NCI-H2171 (cell line): ENCODE measurements around the gene SNCAIP.
"Not testable (repeated sequence)": the region's sequence is repeated elsewhere in the genome, so short reads cannot be mapped to it uniquely, and the experiment has no call there.

Experiments
- DNase-seq: peaks from one replicate; lab custom pipeline; 2025; lab: John Stamatoyannopoulos, UW

SNCAIP gene

GRCh38 chr5:122315521-122315920 is 3.5 kb downstream of the SNCAIP start:
- no peak for DNase-seq

DNA sequence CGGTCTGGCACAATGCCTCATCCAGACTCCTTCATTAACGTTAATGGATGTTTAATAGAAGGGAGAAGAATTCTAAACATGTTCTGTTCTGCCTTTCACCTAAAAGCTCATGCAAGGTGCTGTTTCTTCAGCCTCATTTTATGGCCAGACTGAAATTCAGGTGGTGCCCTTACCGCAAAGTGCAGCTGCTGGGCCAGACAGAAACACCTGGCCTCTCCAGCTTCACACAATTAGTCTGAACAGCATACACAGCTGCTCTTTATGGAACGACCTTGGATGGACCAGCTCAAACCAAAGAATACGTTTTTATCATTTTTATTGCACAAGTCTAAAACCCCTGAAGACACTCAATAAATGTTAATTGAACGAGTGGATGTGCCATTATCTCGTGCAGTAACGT is 4.6 kb downstream of the SNCAIP start:
- DNase-seq, result no peak

DNA sequence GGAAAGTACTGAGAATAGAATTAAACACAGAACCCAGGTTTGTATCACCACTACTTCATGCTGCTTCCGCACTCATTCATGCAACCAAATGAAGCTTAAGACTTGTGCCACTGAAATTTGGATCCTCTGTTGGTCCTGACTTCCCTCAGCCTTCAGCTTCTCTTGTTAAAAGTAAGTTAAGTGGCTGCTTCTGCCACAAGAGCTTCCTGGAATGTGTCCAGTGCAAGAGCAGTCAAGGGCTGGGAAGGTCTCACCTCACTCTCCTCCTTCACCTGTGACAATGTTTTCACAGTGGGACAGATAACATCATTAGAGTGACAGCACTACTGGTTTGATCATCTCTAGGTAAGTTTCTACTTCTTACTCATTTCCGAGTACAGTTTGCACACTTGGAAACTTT is 7.9 kb downstream of the SNCAIP start:
- no peak for DNase-seq

GRCh38 chr5:122321921-122322320 is 9.9 kb downstream of the SNCAIP start:
- no peak for DNase-seq

GRCh38 chr5:122322801-122323548 is 10.9 kb downstream of the SNCAIP start:
- no peak for DNase-seq

DNA sequence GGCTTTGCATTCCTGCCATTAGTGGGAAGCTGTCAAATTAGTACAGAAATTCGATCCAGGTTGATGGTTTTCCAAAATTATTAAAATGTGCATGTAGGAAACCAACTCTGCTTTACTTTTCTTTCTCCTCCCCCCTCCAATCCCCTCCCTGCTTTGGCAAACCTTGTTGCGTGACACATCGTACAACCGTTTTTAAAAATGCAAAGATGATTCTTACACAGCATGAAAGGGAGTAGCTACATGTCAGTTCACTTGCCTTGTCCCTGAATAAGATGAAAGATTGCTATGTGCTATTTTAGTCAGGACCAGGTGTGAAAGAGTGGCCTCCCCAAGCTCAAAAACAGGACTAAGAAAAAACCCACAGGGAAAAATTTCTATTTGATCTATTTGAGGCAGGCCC is 11.7 kb downstream of the SNCAIP start:
- DNase-seq, result no peak

GRCh38 chr5:122327110-122327509 is 15.1 kb downstream of the SNCAIP start:
- DNase-seq, result no peak

DNA sequence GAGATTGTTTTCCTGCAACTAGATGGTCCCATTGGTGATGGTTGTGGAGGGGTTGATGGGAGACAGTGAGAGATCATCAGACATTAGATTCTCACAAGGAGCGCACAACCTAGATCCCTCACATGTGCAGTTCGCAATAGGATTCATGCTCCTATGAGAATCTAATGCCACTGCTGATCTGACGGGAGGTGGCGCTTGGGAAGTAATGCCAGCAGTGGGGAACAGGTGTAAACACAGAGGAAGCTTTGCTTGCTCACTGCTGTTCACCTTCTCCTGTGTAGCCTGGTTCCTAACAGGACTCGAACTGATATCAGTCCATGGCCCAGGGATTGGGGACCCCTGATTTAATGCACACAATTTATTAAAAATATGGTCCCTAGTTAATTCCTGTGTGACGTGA is 18.8 kb downstream of the SNCAIP start:
- no peak for DNase-seq

DNA sequence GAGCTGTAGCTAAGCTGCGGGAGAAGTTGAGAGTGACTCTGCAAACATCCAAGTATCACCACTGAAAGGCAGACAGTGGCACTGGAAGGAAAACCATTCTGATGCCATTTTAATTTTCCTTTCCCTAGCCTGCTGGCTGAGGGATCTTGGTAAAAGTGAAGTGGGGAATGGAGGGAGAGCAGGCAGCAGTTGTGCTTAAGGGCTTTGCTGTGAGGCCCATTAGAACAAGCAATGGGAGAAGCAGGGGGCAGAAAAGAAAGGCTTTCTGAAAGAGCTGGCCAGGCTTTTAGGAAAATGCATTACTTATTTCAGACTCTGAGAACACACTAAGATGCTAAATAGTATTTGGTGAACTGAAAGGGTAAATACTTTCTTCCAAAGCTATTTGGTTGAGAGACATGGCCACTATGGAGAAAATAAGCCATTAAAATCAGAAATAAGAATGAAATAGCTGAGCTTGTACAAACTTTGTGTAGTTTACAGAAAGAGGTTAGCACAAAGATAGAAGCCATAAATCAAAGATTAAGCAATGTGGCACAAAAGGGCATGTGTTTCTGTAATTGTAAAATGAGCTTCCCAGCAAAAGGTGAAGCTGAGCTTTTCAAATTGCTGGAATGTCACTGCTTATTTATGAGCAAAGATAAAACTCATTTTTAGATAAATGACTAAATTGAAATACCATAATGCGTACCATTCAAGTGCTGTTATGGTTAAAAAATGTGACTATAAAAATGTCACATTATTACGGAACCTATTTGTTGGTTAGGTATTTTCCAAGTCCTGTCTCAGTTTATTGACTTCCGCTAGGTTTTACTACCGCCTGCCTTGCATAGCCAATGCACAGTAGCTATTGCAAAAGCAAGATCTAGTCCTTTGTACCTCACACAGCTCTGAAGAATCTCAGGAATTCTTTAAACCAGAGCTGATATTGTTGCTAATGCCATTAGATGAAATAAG is 20.8 kb downstream of the SNCAIP start:
- DNase-seq, result no peak

DNA sequence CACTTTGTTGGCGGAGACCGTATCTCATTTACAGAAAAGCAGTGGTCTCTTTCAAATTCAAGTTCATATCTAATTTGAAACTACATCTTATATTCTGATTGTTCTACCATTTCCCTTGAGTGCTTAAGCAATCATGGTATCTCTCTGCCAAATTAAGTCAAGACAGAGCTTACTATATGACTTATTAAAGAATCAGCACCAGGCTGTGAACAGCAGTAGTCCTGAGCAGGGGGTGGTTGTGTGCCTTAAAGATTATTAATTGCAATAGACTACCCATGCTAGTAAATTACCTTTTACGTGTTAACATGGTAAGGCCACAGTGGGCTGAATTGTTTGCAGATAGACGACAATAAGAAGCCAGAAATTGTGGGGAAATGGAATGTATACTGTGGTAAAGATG is 21.5 kb downstream of the SNCAIP start:
- no peak for DNase-seq

DNA sequence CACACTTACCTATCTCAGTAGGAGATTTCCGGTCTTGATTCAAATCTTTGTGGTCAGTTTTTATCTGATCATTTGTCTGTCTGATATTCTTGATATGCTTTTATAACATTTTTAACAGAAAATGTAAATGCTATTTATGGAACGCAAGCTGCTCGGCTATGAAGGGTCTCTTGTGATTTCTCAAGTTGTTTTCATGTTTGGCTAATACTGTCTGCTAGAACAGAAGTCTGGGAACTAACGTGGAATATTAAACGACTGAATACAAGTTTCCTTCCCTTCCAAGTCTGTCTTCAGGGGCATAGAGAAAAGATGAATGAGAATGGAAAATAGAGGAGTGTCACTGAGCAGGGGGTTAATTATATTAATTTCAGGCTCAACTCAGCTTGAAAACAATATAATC is 27.6 kb downstream of the SNCAIP start:
- DNase-seq, result no peak

DNA sequence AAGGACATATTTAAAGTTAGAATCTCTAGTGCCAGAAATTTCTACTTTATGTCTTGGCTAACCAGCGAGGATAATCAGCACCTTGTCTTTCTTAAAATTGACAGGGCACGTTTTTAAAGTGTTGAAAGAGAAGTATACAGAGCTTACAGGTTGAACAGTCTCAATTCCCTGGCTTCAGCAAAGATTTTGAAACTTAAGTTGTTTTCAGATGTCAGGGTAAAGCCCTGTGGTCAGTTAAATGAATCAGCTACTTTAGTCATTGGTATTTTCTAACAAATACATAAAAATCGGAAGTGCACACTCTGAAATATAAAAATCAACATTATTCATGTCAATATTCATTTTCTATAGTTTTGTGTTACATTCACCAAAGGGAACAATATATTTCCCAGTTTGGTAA is 29.1 kb downstream of the SNCAIP start:
- DNase-seq, result no peak

DNA sequence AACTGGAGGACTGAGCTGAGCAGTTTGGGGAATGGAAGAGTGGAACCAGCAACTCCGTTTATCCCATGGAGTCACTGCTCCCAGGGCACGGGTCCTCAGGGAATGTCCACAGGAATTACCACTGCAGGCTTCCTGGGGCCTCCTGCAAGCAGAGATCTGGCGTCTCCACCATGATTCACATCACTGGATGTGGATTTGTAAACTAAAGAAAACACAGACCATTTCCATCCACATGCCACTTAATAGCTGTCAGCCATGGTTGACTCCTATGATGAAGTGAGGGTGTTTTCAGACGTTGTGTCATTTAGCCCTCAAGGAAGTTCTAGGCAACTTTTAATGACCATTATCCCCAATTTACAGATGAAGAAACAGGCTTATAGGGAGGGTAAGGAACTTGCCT is 30.2 kb downstream of the SNCAIP start:
- DNase-seq, result no peak

DNA sequence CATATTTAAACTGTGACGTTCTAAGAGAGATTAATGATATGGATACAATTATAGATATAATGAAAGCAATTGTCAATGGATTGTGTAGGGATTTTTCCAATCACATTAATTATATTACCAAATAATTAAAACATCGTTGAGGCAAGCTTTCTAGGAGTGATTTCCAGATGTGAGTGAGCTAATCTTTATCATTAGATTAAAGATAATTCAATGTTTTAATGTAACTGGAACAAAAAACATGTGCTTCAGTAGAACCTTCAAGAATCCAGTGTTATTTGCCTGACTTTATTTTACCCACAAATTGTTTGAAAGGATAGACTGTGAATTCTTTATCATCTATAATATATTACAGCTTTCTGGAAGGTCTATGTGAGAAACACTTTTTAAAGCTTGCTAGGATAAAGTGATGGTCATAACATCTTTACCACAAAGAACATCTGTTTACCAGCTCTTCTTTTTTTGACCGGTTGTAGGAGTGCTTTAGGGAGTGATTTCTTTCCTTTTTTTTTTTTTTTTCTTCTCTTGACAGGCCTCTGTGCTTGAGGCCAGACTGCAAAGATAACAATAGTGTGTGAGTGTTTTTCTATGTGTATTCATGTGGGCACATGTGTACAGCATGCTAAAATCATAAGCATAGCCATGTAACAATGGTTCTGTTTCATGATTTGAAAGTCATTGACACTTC is 35.0 kb downstream of the SNCAIP start:
- DNase-seq, result no peak

- DNase-seq, result no peak
Observed at GRCh38 chr5:122350496-122350895, 38.5 kb downstream of the SNCAIP start.

- no peak for DNase-seq
Observed at GRCh38 chr5:122351416-122352157, 39.5 kb downstream of the SNCAIP start.

DNA sequence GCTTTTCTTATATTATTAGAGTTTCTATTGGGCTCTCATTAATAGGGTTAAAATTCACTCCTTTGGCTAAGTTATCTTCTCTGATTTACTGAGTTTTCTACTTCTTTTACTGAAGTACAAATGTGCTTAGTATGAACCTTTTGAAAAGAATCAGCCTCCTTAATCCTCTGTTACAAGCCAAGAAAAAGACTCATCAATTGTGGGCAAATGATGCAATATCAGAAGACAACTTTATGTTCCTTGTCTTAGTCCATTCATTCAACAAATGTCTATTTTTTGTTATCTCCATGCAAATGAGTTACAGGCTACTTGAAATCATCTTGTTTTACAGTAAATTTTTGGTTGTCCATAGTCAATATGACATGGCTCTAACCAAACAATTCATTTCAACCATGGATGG is 40.3 kb downstream of the SNCAIP start:
- no peak for DNase-seq

- DNase-seq, result not testable (repeated sequence)
Observed at GRCh38 chr5:122353361-122353760, 41.3 kb downstream of the SNCAIP start.

DNA sequence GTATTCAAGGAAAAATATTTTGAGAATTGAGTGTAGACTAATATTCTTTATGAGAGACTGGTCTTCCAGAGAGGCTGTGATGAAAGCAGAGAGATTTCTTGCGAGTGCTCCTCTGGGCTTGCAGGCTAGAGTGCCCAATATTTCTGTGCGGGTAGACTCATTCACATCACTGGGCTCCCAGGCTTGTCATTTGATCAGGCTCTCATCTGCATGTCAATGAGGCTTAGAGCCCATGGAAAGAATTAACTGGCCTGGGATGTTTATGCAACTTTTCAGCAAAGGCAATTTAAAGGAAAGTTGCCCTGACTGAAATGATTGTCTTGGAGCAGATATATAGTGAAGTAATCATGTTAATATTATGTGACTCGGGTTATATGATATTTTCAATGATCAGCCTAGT is 42.3 kb downstream of the SNCAIP start:
- DNase-seq, result no peak

GRCh38 chr5:122355324-122355723 is 43.3 kb downstream of the SNCAIP start:
- no peak for DNase-seq

DNA sequence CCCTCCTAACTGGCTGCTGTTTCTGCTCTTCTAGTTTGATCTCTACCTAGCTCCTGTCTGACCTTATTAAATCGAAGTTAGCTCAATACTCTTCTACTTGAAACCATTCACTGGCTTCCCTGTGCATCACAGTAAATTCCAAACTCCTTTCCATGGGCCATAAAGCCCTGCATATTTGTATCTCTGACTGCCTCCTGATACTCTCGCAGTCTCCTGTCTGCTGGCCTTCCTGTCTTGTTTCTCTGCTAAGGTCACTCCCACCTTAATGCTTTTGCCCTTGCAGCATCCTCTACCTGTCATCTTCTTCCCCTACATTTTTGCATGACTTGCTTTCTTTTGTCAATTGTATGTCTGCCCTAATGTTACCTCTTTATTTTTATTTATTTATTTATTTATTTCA is 44.8 kb downstream of the SNCAIP start:
- DNase-seq, result no peak

GRCh38 chr5:122358372-122358979 is 46.4 kb downstream of the SNCAIP start:
- no peak for DNase-seq
